GM12892 (cell line): ENCODE measurements around the gene MTFR1L.

Experiments used
- DNase-seq: peaks from one replicate; pipeline ENCODE4 v3.0.0; 2011; ENCODE audit not compliant: insufficient read length
- FAIRE-seq: peaks from 2 replicates; lab custom pipeline; 2011; peaks lifted over from hg19 to GRCh38; lab: Jason Lieb, UNC
- POLR2A ChIP-seq: IDR thresholded peaks from 2 replicates; pipeline ENCODE4 v1.6.1; 2011; ENCODE audit warnings: low read depth, low read length, control low read depth
- POLR2AphosphoS5 ChIP-seq: IDR thresholded peaks from 2 replicates; pipeline ENCODE4 v1.6.1; 2011; ENCODE audit warnings: low read depth, low read length, control low read depth
- TAF1 ChIP-seq: IDR thresholded peaks from 2 replicates; pipeline ENCODE4 v1.6.1; 2011; ENCODE audit warnings: low read depth, mild to moderate bottlenecking, control low read depth, low read length, borderline replicate concordance

Gene MTFR1L

GRCh38 chr1:25880518-25880917 lies 60.8 kb downstream of the MTFR1L start:
- DNase-seq = no peak
- FAIRE-seq = no peak
- no peak for TF ChIP-seq TAF1
- no peak for TF ChIP-seq POLR2AphosphoS5
- TF ChIP-seq POLR2A = no peak

DNA sequence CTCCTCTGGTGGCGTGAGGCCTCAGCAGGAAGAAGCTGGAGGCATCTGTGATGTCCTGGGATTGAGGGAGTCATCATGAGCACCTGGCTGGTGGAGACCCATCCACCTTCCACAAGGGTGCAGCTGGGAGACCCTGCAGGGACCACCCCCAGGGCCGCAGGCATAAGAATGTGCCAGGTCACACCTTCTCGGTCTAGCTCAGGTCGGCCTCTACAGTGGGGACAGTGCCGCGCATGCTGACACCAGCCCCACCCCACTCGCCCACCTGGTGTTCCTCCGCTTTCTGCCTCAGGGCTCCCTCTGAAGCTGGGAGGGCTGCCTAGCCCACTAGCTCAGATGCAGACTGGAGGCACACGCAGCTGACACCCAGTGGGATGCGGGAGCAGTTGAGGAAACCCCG lies 61.5 kb downstream of the MTFR1L start:
- DNase-seq = no peak
- TF ChIP-seq TAF1 = no peak
- FAIRE-seq = no peak
